Endothelial cell of umbilical vein (primary cell): ENCODE results near the gene MBD6. TPM values are rescaled to one million over a fixed set of nuclear protein-coding genes. Genes with fewer than 3 reads are reported as not detected.

Experiments
- BruUV-seq: library from RNA; stranded (reverse); fragments of 400-500 nt; replicated peaks from 2 replicates; lab custom pipeline; 2021; lab: Mats Ljungman, UMichigan
- CTCF ChIA-PET: fragments of 300-600, 350-600 bp; sonication (Branson Sonifier 250); formaldehyde crosslinking; loops from one replicate; lab custom pipeline; 2021; ENCODE audit warnings: antibody characterized with exemption, inconsistent platforms; lab: Charles Lee
- POLR2A ChIA-PET: fragments of 300-600, 350-600 bp; sonication (Branson Sonifier 250); formaldehyde crosslinking; loops from one replicate; lab custom pipeline; 2021; ENCODE audit warnings: antibody characterized with exemption, inconsistent platforms; lab: Charles Lee
- DNase-seq: peaks from one replicate; pipeline ENCODE4 v3.0.0-alpha.2; 2011; ENCODE audit warnings: low read depth, low spot score
- FAIRE-seq: peaks from 2 replicates; lab custom pipeline; 2011; peaks lifted over from hg19 to GRCh38; lab: Jason Lieb, UNC
- H2AFZ ChIP-seq: 2 replicates; pipeline ENCODE4 v1.6.0; 2012; ENCODE audit warnings: low read depth, low read length, control low read depth, inconsistent platforms
- H3K27ac ChIP-seq: 2 replicates; pipeline ENCODE4 v1.5.1; 2011; ENCODE audit warnings: low read depth, mild to moderate bottlenecking, control low read depth, low read length, moderate library complexity; ENCODE audit not compliant: insufficient read depth
- H3K27me3 ChIP-seq, 2 experiments: 2 replicates each; pipeline versions ENCODE4 v1.6.0 to v1.6.1; 2011; ENCODE audit warnings: low read length in 2 of 2, mixed read lengths in 1 of 2; ENCODE audit not compliant: control insufficient read depth in 2 of 2, insufficient read depth in 2 of 2
- H3K36me3 ChIP-seq, 2 experiments: 2 replicates in 1 of 2; 3 replicates in 1 of 2; pipeline ENCODE4 v1.5.1; 2011; ENCODE audit warnings: low read length in 2 of 2, mild to moderate bottlenecking in 1 of 2, moderate library complexity in 1 of 2; ENCODE audit not compliant: control insufficient read depth in 2 of 2, insufficient read depth in 2 of 2; ENCODE audit errors: extremely low read depth in 1 of 2
- H3K4me1 ChIP-seq: 3 replicates; pipeline ENCODE4 v1.5.1; 2011; ENCODE audit warnings: mild to moderate bottlenecking, low read length; ENCODE audit not compliant: control insufficient read depth, insufficient read depth; ENCODE audit errors: extremely low read depth
- H3K4me2 ChIP-seq: 2 replicates; pipeline ENCODE4 v1.6.1; 2011; ENCODE audit warnings: low read length, control low read depth, mixed read lengths; ENCODE audit not compliant: insufficient read depth
- H3K4me3 ChIP-seq, 3 experiments: fragments of 200-600 bp in 1 of 3; sonication (generic), shearing (Covaris generic) in 1 of 3; replicated peaks in 1 of 3; 2 replicates each; pipeline ENCODE4 v1.5.1; 2011 to 2016; ENCODE audit warnings: control low read depth in 3 of 3, low read length in 3 of 3, mild to moderate bottlenecking in 2 of 3, inconsistent platforms in 1 of 3, low read depth in 1 of 3, moderate library complexity in 1 of 3; ENCODE audit not compliant: insufficient read depth in 1 of 3
- H3K79me2 ChIP-seq: 2 replicates; pipeline ENCODE4 v1.6.0; 2012; ENCODE audit warnings: low read length, inconsistent platforms; ENCODE audit not compliant: control insufficient read depth, insufficient read depth
- H3K9ac ChIP-seq: replicated peaks from 2 replicates; pipeline ENCODE3; 2011; ENCODE audit warnings: low read length, control low read depth; ENCODE audit not compliant: insufficient read depth; ENCODE audit errors: extremely low read depth
- H3K9me1 ChIP-seq: replicated peaks from 3 replicates; pipeline ENCODE4 v1.6.0; 2011; ENCODE audit warnings: mild to moderate bottlenecking, low read length; ENCODE audit not compliant: control insufficient read depth, insufficient read depth; ENCODE audit errors: extremely low read depth
- H3K9me3 ChIP-seq: replicated peaks from 2 replicates; pipeline ENCODE4 v1.5.1; 2012; ENCODE audit warnings: low read length, inconsistent platforms; ENCODE audit not compliant: control insufficient read depth, insufficient read depth
- H4K20me1 ChIP-seq: replicated peaks from 2 replicates; pipeline ENCODE3; 2011; ENCODE audit warnings: mild to moderate bottlenecking, low read length; ENCODE audit not compliant: control insufficient read depth, insufficient read depth; ENCODE audit errors: extremely low read depth
- CTCF ChIP-seq, 2 donors: IDR thresholded peaks; 1 replicate in 1 of 2; 2 replicates in 1 of 2; pipeline ENCODE4 v1.5.1; 2011; ENCODE audit warnings: low read length in 2 of 2, mild to moderate bottlenecking in 2 of 2, moderate library complexity in 2 of 2, control low read depth in 1 of 2, inconsistent platforms in 1 of 2, low read depth in 1 of 2; ENCODE audit not compliant: insufficient read depth in 1 of 2; ENCODE audit errors: extremely low read depth in 1 of 2
- EZH2 ChIP-seq: IDR thresholded peaks from 2 replicates; pipeline ENCODE4 v1.6.1; 2012; ENCODE audit warnings: borderline replicate concordance, low read depth, mild to moderate bottlenecking, moderate library complexity, low read length, inconsistent platforms; ENCODE audit not compliant: severe bottlenecking
- FOS ChIP-seq: IDR thresholded peaks from 2 replicates; pipeline ENCODE4 v1.6.1; 2011; ENCODE audit warnings: mild to moderate bottlenecking, low read length, moderate library complexity, borderline replicate concordance; ENCODE audit not compliant: insufficient read depth
- GATA2 ChIP-seq: IDR thresholded peaks from 2 replicates; pipeline ENCODE4 v1.7.0; 2011; ENCODE audit warnings: low read depth, mild to moderate bottlenecking, moderate library complexity, mixed read lengths, low read length; ENCODE audit not compliant: insufficient read length, insufficient read depth
- JUN ChIP-seq: IDR thresholded peaks from 2 replicates; pipeline ENCODE4 v1.6.1; 2011; ENCODE audit warnings: borderline replicate concordance, low read depth; ENCODE audit not compliant: insufficient read length, insufficient read depth
- MAX ChIP-seq: IDR thresholded peaks from 2 replicates; pipeline ENCODE4 v1.6.1; 2011; ENCODE audit not compliant: insufficient read depth, insufficient read length
- MYC ChIP-seq: IDR thresholded peaks from one replicate; pipeline ENCODE4 v1.6.1; 2011; ENCODE audit warnings: mild to moderate bottlenecking, low read depth, low read length
- POLR2A ChIP-seq: IDR thresholded peaks from 2 replicates; pipeline ENCODE4 v1.6.1; 2012; ENCODE audit warnings: low read depth, mild to moderate bottlenecking, control low read depth, low read length
- POLR2AphosphoS5 ChIP-seq: IDR thresholded peaks from 2 replicates; pipeline ENCODE4 v1.6.1; 2012; ENCODE audit warnings: low read depth, mild to moderate bottlenecking, control low read depth, low read length, moderate library complexity; ENCODE audit not compliant: insufficient read depth
- dilution Hi-C: fragments of 300-500 bp; cut with MboI; formaldehyde crosslinking; loops from one replicate; pipeline ENCODE4 v1.15.0; 2019; ENCODE audit warnings: low sequenced_read_pairs; ENCODE audit not compliant: extremely low pct_ligation_motif_present
- intact Hi-C: fragments of 100-400 bp; cut with micrococcal nuclease; formaldehyde crosslinking; loops from one replicate; pipeline ENCODE4 v1.10.0; 2022
- polyA plus RNA-seq, 4 experiments: library from polyadenylated mRNA; depleted of rRNA in 3 of 4; stranded (reverse) in 3 of 4; unstranded in 1 of 4; fragments of >200 nt; gene quantifications; 2 replicates each; pipeline versions ENCODE4 v1.2.1 to v1.2.3, GENCODE V29; 2011 to 2012; ENCODE audit warnings: missing spikeins in 1 of 4
- total RNA-seq: library from RNA; stranded (reverse); gene quantifications from 2 replicates; pipeline ENCODE4 v1.2.3, GENCODE V29; 2021

The MBD6 gene
- total and polyA plus RNA-seq, 2 donors (not counting 3 experiments of a cell fraction or from before 2014, with no cell fraction given) = 10.6 to 95.2 TPM

- ChIA-PET POLR2A (no interaction called here), CTCF (interaction anchor here (0.6 to 2.0 kb wide), 2 partner anchors 31 to 1261 kb away, joined by 3 to 6 read pairs; no protein-coding TSS in a partner anchor)
- no peak overlapping the region for H3K9ac ChIP-seq
- no peak for DNase-seq
- FAIRE-seq = no peak
- H2AFZ ChIP-seq = no peak overlapping the region
- H3K4me3 ChIP-seq = no peak overlapping the region
- H3K9me3 ChIP-seq = no peaks in the 10 kb centered on the region
- H3K27ac ChIP-seq = no peak overlapping the region
- TF ChIP-seq FOS = no peak
- no peak for TF ChIP-seq MAX
- no peak for TF ChIP-seq POLR2A
- no peak for TF ChIP-seq GATA2
- TF ChIP-seq CTCF (IDR thresholded peaks at IDR 0.05; ENCODE audit: extremely low read depth in 1 of 2, insufficient read depth in 1 of 2, low read depth in 1 of 2, low read length in 2 of 2) = no peak
- TF ChIP-seq MYC = no peak
- TF ChIP-seq JUN = no peak
- TF ChIP-seq EZH2 = no peak
- TF ChIP-seq POLR2AphosphoS5 = no peak
- BruUV-seq = no TSS peak
- H3K27me3 ChIP-seq = peaks cover 48 to 51% of the 10 kb centered on the region in 2 experiments
- no peaks in the 10 kb centered on the region for H3K4me1 ChIP-seq
- H3K9me1 ChIP-seq = no peaks in the 10 kb centered on the region
- no peak overlapping the region for H3K4me2 ChIP-seq
- H3K79me2 ChIP-seq = no peaks in the 10 kb centered on the region
- dilution Hi-C loops = no loop called here
- H3K36me3 ChIP-seq = no peaks in the 10 kb centered on the region
- intact Hi-C loops = no loop called here
- H4K20me1 ChIP-seq = no peaks in the 10 kb centered on the region
Observed at GRCh38 chr12:57552835-57553313, 30.2 kb downstream of the MBD6 start.
